Lung (tissue), 12 donors: ENCODE data around the gene LUM. TPM values are rescaled to one million over a fixed set of nuclear protein-coding genes. Genes with fewer than 3 reads are reported as not detected.

Experiments
- ATAC-seq: fragments of 200-7000 bp; cut with Tn5 transposase; one replicate; pipeline ENCODE4 v1.9.1; 2020; ENCODE audit warnings: moderate number of reproducible peaks; ENCODE audit not compliant: insufficient read depth, low FRiP score
- DNase-seq, 3 donors: peaks; one replicate each; pipeline ENCODE4 v3.0.0-alpha.2; 2013 to 2017
- H3K27ac ChIP-seq, 2 donors: one replicate each; pipeline ENCODE4 v1.5.1; 2013; ENCODE audit warnings: mild to moderate bottlenecking in 2 of 2, moderate library complexity in 2 of 2, control low read depth in 1 of 2, inconsistent platforms in 1 of 2, low read depth in 1 of 2, low read length in 1 of 2
- H3K27me3 ChIP-seq, 3 donors: one replicate each; pipeline ENCODE4 v1.5.1; 2013; ENCODE audit warnings: low read length in 2 of 3; ENCODE audit not compliant: control insufficient read depth in 3 of 3, insufficient read depth in 3 of 3
- H3K36me3 ChIP-seq, 4 donors: one replicate each; pipeline ENCODE4 v1.5.1; 2013; ENCODE audit warnings: low read length in 4 of 4, mild to moderate bottlenecking in 1 of 4, moderate library complexity in 1 of 4; ENCODE audit not compliant: control insufficient read depth in 4 of 4, insufficient read depth in 4 of 4
- H3K4me1 ChIP-seq, 5 donors: one replicate each; pipeline ENCODE4 v1.5.1; 2013; ENCODE audit warnings: low read length in 5 of 5, mild to moderate bottlenecking in 2 of 5, moderate library complexity in 1 of 5; ENCODE audit not compliant: control insufficient read depth in 5 of 5, insufficient read depth in 5 of 5
- H3K4me3 ChIP-seq: one replicate; pipeline ENCODE4 v1.5.1; 2013; ENCODE audit warnings: mild to moderate bottlenecking, control low read depth, moderate library complexity
- H3K9ac ChIP-seq, 2 donors: one replicate each; pipeline ENCODE4 v1.5.1; 2013; ENCODE audit warnings: low read length in 2 of 2, control low read depth in 1 of 2; ENCODE audit not compliant: insufficient read depth in 1 of 2
- H3K9me3 ChIP-seq, 4 donors: one replicate each; pipeline ENCODE4 v1.5.1; 2013; ENCODE audit warnings: low read length in 3 of 4, mild to moderate bottlenecking in 1 of 4, moderate library complexity in 1 of 4; ENCODE audit not compliant: control insufficient read depth in 4 of 4, insufficient read depth in 3 of 4
- CTCF ChIP-seq: IDR thresholded peaks from 2 replicates; pipeline ENCODE4 v1.5.1; 2012; ENCODE audit warnings: mild to moderate bottlenecking; ENCODE audit errors: control extremely low read depth, extremely low read depth
- WGBS, 2 donors: extraction: QIAGEN DNeasy Blood & Tissue Kit; methylation state at CpG; one replicate each; pipeline ENCODE4 v1.1.7; 2013; 5-methylcytosine and 5-hydroxymethylcytosine counted together
- polyA plus RNA-seq, 2 donors: library from polyadenylated mRNA; stranded (reverse); fragments of 200-250 nt; gene quantifications; one replicate each; pipeline ENCODE4 v1.2.1, GENCODE V29; 2013
- total RNA-seq, 2 donors: library from RNA; depleted of rRNA in 1 of 2; stranded (reverse); fragments of >200 nt in 1 of 2; gene quantifications; one replicate each; pipeline ENCODE4 v1.2.1, GENCODE V29; 2014 to 2021
- donor health status: control.
- donor health status: control.
- donor health status: Bipolar disorder and iron deficiency.
- donor health status: healthy.
- donor health status: DM: yes; HTN: yes; CAD: no.

The LUM gene
- total and polyA plus RNA-seq, 4 donors: 74.5 to 593 (median 218) TPM

DNA sequence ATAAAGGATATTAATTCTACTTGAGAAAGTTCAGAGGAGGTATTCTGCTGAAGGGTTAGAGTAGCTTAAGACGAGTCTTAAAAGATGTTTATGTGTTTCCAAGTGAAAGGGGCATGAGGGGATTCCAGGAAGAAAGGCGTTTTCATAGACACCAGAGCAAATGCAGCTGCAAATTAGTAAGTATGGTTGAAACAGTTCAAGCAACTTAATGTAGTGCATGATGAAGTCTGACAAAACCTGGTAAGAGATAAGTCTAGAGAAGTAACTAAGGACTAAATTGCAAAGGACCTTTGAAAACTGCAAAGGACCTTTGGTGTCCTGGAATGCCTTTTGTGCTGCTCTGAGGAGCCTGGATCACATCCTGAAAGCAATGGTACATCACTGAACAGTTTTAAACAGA lies 11.5 kb downstream of the LUM start:
- WGBS, 2 donors: 63 to 81% methylated on average over 2 of the region's 2 CpGs
- Histone ChIP-seq H3K9ac (no peak overlapping the region), H3K4me3 (no peak overlapping the region), H3K27me3 (no peaks in the 10 kb centered on the region), H3K9me3 (no peaks in the 10 kb centered on the region), H3K27ac (no peak overlapping the region), H3K4me1 (peaks cover 0 to 31% (median 0%) of the 10 kb centered on the region in 5 donors), H3K36me3 (peaks cover 0 to 11% (median 3%) of the 10 kb centered on the region in 4 donors)
- ATAC-seq (no peak), DNase-seq (no peak)
- no peak for TF ChIP-seq CTCF

GRCh38 chr12:91099341-91099740 lies 12.0 kb downstream of the LUM start:
- WGBS, 2 donors: 47% methylated on average over 2 of the region's 2 CpGs
- Histone ChIP-seq H3K9me3 (no peaks in the 10 kb centered on the region), H3K27me3 (no peaks in the 10 kb centered on the region), H3K4me1 (peaks cover 0 to 26% (median 0%) of the 10 kb centered on the region in 5 donors), H3K27ac (no peak overlapping the region), H3K36me3 (peaks cover 0 to 11% (median 3%) of the 10 kb centered on the region in 4 donors), H3K4me3 (no peak overlapping the region), H3K9ac (no peak overlapping the region)
- DNase-seq: no peak
- ATAC-seq: no peak
- no peak for TF ChIP-seq CTCF

DNA sequence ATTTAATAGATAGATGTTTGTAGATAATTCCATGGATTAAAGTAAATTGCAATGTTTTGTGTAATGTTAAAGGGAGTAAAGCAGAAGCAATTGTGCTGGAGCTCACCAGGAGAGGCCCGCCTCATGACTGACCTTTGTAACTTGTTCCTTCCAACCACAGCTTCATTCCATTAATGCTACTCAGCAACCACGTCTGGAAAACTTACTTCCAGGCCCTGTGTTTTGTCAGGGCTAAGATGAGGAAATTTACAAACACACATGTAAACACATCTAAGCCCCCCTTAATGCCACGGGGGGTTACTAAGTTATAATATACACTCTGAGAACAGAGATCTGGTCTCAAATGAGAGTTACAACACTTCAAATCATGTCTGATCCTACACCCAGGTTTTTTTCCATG lies 12.4 kb downstream of the LUM start:
- Histone ChIP-seq H3K27ac (no peak overlapping the region), H3K36me3 (peaks cover 0 to 11% (median 3%) of the 10 kb centered on the region in 4 donors), H3K4me3 (no peak overlapping the region), H3K9me3 (no peaks in the 10 kb centered on the region), H3K4me1 (peaks cover 0 to 22% (median 0%) of the 10 kb centered on the region in 5 donors), H3K9ac (no peak overlapping the region), H3K27me3 (no peaks in the 10 kb centered on the region)
- ATAC-seq: peak; percentile 34
- DNase-seq: no peak
- no peak for TF ChIP-seq CTCF
- WGBS, 2 donors: 21 to 66% methylated on average over 3 of the region's 3 CpGs

DNA sequence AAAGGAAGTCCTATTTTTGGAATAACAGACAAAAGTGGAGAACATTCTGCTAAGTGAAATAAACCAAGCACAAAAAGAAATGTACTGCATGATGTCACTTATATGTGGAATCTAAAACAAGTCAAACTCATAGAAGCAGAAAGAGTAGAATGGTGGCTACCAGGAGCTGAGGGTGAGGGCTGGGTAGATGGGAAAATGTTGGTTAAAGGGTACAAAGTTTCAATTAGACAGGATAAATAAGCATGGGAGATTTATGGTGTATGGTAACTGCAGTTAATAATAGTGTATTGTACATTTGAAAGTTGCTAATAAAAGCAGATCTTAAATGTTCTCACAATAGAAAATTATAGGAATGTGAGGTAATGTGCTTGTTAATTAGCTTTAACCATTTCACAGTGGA lies 12.8 kb downstream of the LUM start:
- no peak for TF ChIP-seq CTCF
- peaks cover 0 to 19% (median 0%) of the 10 kb centered on the region in 5 donors for H3K4me1 ChIP-seq
- no peak for ATAC-seq
- no peak overlapping the region for H3K9ac ChIP-seq
- peaks cover 0 to 11% (median 3%) of the 10 kb centered on the region in 4 donors for H3K36me3 ChIP-seq
- no peak for DNase-seq
- H3K27me3 ChIP-seq: no peaks in the 10 kb centered on the region
- no peak overlapping the region for H3K27ac ChIP-seq
- no peaks in the 10 kb centered on the region for H3K9me3 ChIP-seq
- H3K4me3 ChIP-seq: no peak overlapping the region
